Osteoblast (primary cell): ENCODE data around the gene NEGR1. TPM values are rescaled to one million over a fixed set of nuclear protein-coding genes. Genes with fewer than 3 reads are reported as not detected.

Experiments used
- DNase-seq: peaks from one replicate; pipeline ENCODE4 v3.0.0; 2011; ENCODE audit warnings: low spot score, mixed read lengths; ENCODE audit not compliant: insufficient read length; ENCODE audit errors: missing footprints
- H2AFZ ChIP-seq: 2 replicates; pipeline ENCODE4 v1.6.0; 2011; ENCODE audit warnings: mild to moderate bottlenecking, low read length
- H3K27ac ChIP-seq: 2 replicates; pipeline ENCODE4 v1.5.1; 2011; ENCODE audit warnings: mild to moderate bottlenecking, low read depth, low read length, moderate library complexity
- H3K27me3 ChIP-seq: 2 replicates; pipeline ENCODE4 v1.6.0; 2012; ENCODE audit warnings: mild to moderate bottlenecking, control low read depth, inconsistent platforms, low read length, moderate library complexity; ENCODE audit not compliant: insufficient read depth
- H3K36me3 ChIP-seq: 2 replicates; pipeline ENCODE4 v1.5.1; 2011; ENCODE audit warnings: mild to moderate bottlenecking, low read length, control low read depth, moderate library complexity; ENCODE audit not compliant: insufficient read depth
- H3K4me1 ChIP-seq: 2 replicates; pipeline ENCODE4 v1.5.1; 2011; ENCODE audit warnings: mild to moderate bottlenecking, low read length, control low read depth, moderate library complexity; ENCODE audit not compliant: insufficient read depth
- H3K4me2 ChIP-seq: 2 replicates; pipeline ENCODE4 v1.6.0; 2011; ENCODE audit warnings: mild to moderate bottlenecking, low read length; ENCODE audit not compliant: insufficient read depth
- H3K4me3 ChIP-seq: fragments of 200-600 bp; sonication (generic); 3 replicates; pipeline ENCODE4 v1.5.1; 2012; ENCODE audit warnings: mild to moderate bottlenecking, low read length, inconsistent platforms; ENCODE audit not compliant: insufficient read depth
- H3K79me2 ChIP-seq: 2 replicates; pipeline ENCODE4 v1.6.0; 2012; ENCODE audit warnings: mild to moderate bottlenecking, low read length, control low read depth, inconsistent platforms; ENCODE audit not compliant: insufficient read depth
- H3K9me3 ChIP-seq: 2 replicates; pipeline ENCODE4 v1.5.1; 2011; ENCODE audit warnings: low read depth, low read length, control low read depth
- H4K20me1 ChIP-seq: 2 replicates; pipeline ENCODE4 v1.6.0; 2012; ENCODE audit warnings: mild to moderate bottlenecking, low read length, control low read depth; ENCODE audit not compliant: insufficient read depth
- CTCF ChIP-seq: IDR thresholded peaks from 2 replicates; pipeline ENCODE4 v1.5.1; 2011; ENCODE audit warnings: mild to moderate bottlenecking, low read depth, low read length, moderate library complexity; ENCODE audit errors: extremely low read depth
- total RNA-seq: library from RNA; depleted of rRNA; stranded (reverse); fragments of >200 nt; gene quantifications from 2 replicates; pipeline ENCODE4 v1.2.3, GENCODE V29; 2012

The NEGR1 gene
- total RNA-seq, 1 donor: 18.1 TPM

- no peak for TF ChIP-seq CTCF
- Histone ChIP-seq H3K27me3 (no peaks in the 10 kb centered on the region), H3K4me2 (no peak overlapping the region)
Observed at GRCh38 chr1:71745326-71745725, 537.0 kb downstream of the NEGR1 start.

GRCh38 chr1:71743862-71744261 is 538.5 kb downstream of the NEGR1 start:
- H3K27ac ChIP-seq: no peak overlapping the region
- no peaks in the 10 kb centered on the region for H3K27me3 ChIP-seq
- no peak for DNase-seq
- H4K20me1 ChIP-seq: no peaks in the 10 kb centered on the region
- H3K9me3 ChIP-seq: no peaks in the 10 kb centered on the region
- no peak overlapping the region for H3K4me2 ChIP-seq
- H3K4me3 ChIP-seq: no peak overlapping the region
- H3K36me3 ChIP-seq: no peaks in the 10 kb centered on the region
- H3K79me2 ChIP-seq: no peaks in the 10 kb centered on the region
- TF ChIP-seq CTCF: no peak
- H2AFZ ChIP-seq: no peak overlapping the region
- no peaks in the 10 kb centered on the region for H3K4me1 ChIP-seq

More at GRCh38 chr1:71745326-71745725, 537.0 kb downstream of the NEGR1 start:
- Histone ChIP-seq H4K20me1 (no peaks in the 10 kb centered on the region), H2AFZ (no peak overlapping the region), H3K4me1 (no peaks in the 10 kb centered on the region), H3K36me3 (no peaks in the 10 kb centered on the region), H3K27ac (no peak overlapping the region), H3K9me3 (no peaks in the 10 kb centered on the region), H3K79me2 (no peaks in the 10 kb centered on the region), H3K4me3 (no peak overlapping the region)
- DNase-seq: no peak

GRCh38 chr1:71738910-71739309 is 543.4 kb downstream of the NEGR1 start:
- no peak for DNase-seq
- no peak overlapping the region for H3K4me3 ChIP-seq
- no peaks in the 10 kb centered on the region for H3K79me2 ChIP-seq
- H3K27me3 ChIP-seq: no peaks in the 10 kb centered on the region
- no peaks in the 10 kb centered on the region for H3K9me3 ChIP-seq
- no peak overlapping the region for H3K27ac ChIP-seq
- H4K20me1 ChIP-seq: no peaks in the 10 kb centered on the region
- H2AFZ ChIP-seq: no peak overlapping the region
- no peak for TF ChIP-seq CTCF
- no peaks in the 10 kb centered on the region for H3K36me3 ChIP-seq
- no peaks in the 10 kb centered on the region for H3K4me1 ChIP-seq
- no peak overlapping the region for H3K4me2 ChIP-seq

- H3K79me2 ChIP-seq: no peaks in the 10 kb centered on the region
- no peaks in the 10 kb centered on the region for H3K9me3 ChIP-seq
- H3K27ac ChIP-seq: no peak overlapping the region
- H3K4me2 ChIP-seq: no peak overlapping the region
- no peaks in the 10 kb centered on the region for H3K36me3 ChIP-seq
- no peak overlapping the region for H3K4me3 ChIP-seq
- no peak for TF ChIP-seq CTCF
- no peak overlapping the region for H2AFZ ChIP-seq
- H3K27me3 ChIP-seq: no peaks in the 10 kb centered on the region
- DNase-seq: no peak
- H3K4me1 ChIP-seq: no peaks in the 10 kb centered on the region
- no peaks in the 10 kb centered on the region for H4K20me1 ChIP-seq
Observed at GRCh38 chr1:71738256-71738655, 544.1 kb downstream of the NEGR1 start.
